Measurements from ENCODE around the gene RPAIN.

GRCh38 chr17:5472511-5472910 lies 52.5 kb downstream of the RPAIN start:
- no peak for TF ChIP-seq CTCF (conservative IDR thresholded peaks at IDR 0.05; ENCODE audit: low read depth in 2 of 2)
- no peak for TF ChIP-seq ZNF114 (CRISPR knock-in tag; IDR thresholded peaks at IDR 0.05)
- TF ChIP-seq POLR2AphosphoS5 (IDR thresholded peaks at IDR 0.05; ENCODE audit: low read depth): no peak
